IPS DF 6.9 (cell line): ENCODE data around the gene SLC4A1.

Source experiments
- DNase-seq: peaks from one replicate; pipeline ENCODE4 v3.0.0-alpha.2; 2013; ENCODE audit warnings: low read depth, low spot score
- H3K27ac ChIP-seq: one replicate; pipeline ENCODE4 v1.5.1; 2013; ENCODE audit warnings: low read length, control low read depth
- H3K27me3 ChIP-seq: 2 replicates; pipeline ENCODE4 v1.6.1; 2013; ENCODE audit warnings: mild to moderate bottlenecking, low read length; ENCODE audit not compliant: control insufficient read depth, insufficient read depth
- H3K36me3 ChIP-seq: 2 replicates; pipeline ENCODE4 v1.6.1; 2013; ENCODE audit warnings: low read length; ENCODE audit not compliant: control insufficient read depth, insufficient read depth
- H3K4me1 ChIP-seq: 2 replicates; pipeline ENCODE4 v1.6.1; 2013; ENCODE audit warnings: low read length; ENCODE audit not compliant: control insufficient read depth, insufficient read depth
- H3K4me3 ChIP-seq: 2 replicates; pipeline ENCODE4 v1.5.1; 2013; ENCODE audit warnings: mild to moderate bottlenecking, low read length
- H3K9me3 ChIP-seq: 2 replicates; pipeline ENCODE4 v1.6.1; 2013; ENCODE audit warnings: low read length, inconsistent platforms; ENCODE audit not compliant: control insufficient read depth, insufficient read depth
- WGBS: extraction: QIAGEN DNeasy Blood & Tissue Kit; methylation state at CpG from one replicate; pipeline ENCODE4 v1.1.7; 2013; ENCODE audit warnings: mixed read lengths, missing lambda C conversion rate; ENCODE audit not compliant: insufficient read length, insufficient coverage; 5-methylcytosine and 5-hydroxymethylcytosine counted together

Gene SLC4A1

DNA sequence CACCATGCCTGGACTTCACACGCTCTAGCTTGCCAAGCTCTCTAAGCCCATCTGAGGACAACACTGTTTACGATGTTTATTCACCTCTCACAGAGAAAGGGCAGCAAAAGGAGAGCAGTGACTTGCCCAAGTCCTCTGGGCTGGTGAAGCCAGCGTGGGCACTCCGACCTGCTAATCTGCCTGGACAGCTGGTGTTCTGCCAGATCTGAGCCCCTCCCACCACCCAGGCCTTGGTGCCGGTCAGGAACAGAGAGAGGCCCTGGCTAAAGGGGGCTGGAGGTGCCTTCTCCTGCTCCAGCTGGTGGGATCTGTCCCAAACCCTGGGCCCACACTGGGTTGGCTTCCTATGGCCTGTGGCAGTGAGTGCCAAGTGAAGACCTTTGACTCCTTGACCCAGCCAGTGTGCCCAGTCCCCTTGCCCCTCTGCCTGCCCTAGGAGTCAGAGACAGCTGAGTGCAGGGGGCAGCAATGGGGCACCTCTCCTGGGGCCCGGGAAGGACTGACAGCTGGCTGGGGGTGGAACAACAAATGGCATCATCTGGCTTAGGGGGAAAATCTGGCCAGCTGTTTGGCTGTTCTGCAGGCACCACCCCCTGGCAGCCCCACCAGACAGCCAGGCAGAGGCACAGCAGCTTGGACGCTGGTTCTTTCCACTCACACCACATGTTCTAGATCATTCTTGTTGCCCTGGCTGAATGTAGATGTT lies 1.8 kb upstream of the SLC4A1 start:
- no peak overlapping the region for H3K27ac ChIP-seq

DNA sequence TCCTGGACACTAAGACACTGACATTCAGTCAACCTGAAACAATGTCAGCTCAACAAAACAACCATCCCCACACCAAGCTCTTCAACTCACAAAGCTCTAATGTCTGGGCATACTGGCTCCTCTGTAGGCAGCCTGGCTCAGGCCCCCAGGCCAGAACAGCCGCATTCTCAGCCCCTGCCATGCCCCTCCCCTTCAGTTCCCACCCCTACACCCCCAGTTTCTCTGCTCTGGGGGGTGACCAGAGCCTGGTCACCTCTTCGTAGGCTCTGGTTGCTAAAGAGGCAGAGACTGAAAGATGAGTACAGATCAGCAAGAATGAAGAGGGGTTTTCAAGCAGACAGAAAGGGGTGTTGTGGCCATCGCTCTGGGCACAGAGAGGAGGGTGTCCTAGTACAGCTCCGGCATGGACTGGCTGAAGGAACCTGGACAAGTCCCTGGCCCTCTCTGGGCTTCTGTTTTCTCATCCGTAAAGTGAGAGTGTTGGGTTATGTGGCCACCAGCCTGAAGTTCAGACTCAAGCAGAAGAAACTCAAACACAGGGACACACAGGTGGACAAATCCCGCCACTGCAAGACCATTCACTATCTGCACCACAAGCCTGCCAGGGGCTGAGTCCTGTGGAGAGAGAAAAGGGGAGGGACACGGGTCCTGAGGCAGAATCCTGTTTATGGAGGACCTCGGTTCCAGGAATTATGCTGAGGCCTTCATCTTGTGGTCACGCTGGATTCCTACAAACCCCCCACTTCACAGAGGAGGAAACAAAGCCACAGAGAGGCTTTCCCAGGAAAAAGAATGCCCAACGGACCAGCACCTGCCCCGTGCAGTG lies 987 bp upstream of the SLC4A1 start:
- Histone ChIP-seq H3K27ac (no peak overlapping the region), H3K27me3 (no peaks in the 10 kb centered on the region), H3K4me1 (peaks cover 1% of the 10 kb centered on the region; the same call in 1 of the 2 replicates), H3K9me3 (no peaks in the 10 kb centered on the region), H3K4me3 (no peak overlapping the region), H3K36me3 (no peaks in the 10 kb centered on the region)
- DNase-seq = no peak
- no CpG with 5 or more reads among the region's 11 CpGs for WGBS

More for the DNA sequence above, 1.8 kb upstream of the SLC4A1 start:
- H3K9me3 ChIP-seq = no peaks in the 10 kb centered on the region
- no CpG with 5 or more reads among the region's 7 CpGs for WGBS
- H3K4me1 ChIP-seq = peaks cover 2% of the 10 kb centered on the region; the same call in 1 of the 2 replicates
- DNase-seq = no peak
- no peaks in the 10 kb centered on the region for H3K36me3 ChIP-seq
- H3K27me3 ChIP-seq = no peaks in the 10 kb centered on the region
- no peak overlapping the region for H3K4me3 ChIP-seq

DNA sequence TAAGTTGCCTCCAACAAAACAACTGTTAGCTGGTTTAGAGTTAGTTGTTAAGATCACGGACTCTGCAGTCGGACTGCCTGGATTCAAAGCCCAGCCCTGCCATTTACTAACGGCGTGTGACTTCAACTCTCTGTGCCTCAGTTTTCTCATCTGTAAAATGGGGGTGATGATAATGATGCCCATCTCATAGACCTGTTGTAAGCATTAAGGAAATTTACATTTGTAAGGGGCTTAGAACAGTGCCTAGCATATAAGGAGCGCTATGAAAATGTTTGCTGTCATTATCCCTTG lies 825 bp downstream of the SLC4A1 start:
- H3K36me3 ChIP-seq = no peaks in the 10 kb centered on the region
- H3K9me3 ChIP-seq = no peaks in the 10 kb centered on the region
- H3K27me3 ChIP-seq = no peaks in the 10 kb centered on the region
- DNase-seq = no peak
- no peaks in the 10 kb centered on the region for H3K4me1 ChIP-seq
- no peak overlapping the region for H3K4me3 ChIP-seq
- no peak overlapping the region for H3K27ac ChIP-seq
- WGBS = no CpG with 5 or more reads among the region's 5 CpGs

DNA sequence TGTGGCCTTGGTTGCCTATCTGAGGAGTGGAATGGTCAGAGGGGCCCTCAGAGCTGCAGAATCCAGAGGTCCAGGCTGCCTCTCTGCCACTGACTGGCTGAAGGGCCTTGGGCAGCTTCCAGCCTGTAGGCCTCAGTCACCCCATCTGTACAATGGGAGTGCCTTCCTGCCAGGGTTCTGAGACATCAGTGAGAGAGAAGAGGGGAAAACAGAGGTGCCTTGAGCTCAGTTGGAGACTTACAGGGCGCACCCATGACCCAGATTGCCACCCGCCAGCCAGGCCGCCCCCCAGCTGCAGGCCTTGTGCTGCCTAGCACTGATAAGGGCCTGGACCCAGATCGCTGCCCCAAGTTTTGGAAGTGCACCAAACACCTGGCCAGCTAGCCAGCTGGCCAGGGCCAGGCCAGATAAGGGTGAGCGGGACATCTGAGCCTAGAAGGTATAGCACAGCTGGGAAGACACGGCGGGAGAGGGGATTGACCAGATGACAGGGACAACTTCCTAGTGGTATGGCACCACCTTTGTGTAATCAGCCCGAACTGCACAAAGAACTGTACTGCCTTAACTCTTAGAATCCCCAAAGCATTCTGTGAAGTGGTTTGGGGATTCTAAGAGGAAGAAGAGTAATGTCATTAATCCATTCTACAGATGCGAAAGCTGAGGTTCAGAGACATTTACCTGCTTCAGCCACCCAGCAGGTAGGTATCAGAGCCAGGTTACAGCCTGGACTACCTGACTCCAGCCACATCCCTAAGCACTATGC lies 1.4 kb downstream of the SLC4A1 start:
- Histone ChIP-seq H3K9me3 (no peaks in the 10 kb centered on the region), H3K4me3 (no peak overlapping the region), H3K36me3 (no peaks in the 10 kb centered on the region), H3K27ac (no peak overlapping the region), H3K4me1 (no peaks in the 10 kb centered on the region), H3K27me3 (no peaks in the 10 kb centered on the region)
- no CpG with 5 or more reads among the region's 9 CpGs for WGBS
- DNase-seq = no peak

DNA sequence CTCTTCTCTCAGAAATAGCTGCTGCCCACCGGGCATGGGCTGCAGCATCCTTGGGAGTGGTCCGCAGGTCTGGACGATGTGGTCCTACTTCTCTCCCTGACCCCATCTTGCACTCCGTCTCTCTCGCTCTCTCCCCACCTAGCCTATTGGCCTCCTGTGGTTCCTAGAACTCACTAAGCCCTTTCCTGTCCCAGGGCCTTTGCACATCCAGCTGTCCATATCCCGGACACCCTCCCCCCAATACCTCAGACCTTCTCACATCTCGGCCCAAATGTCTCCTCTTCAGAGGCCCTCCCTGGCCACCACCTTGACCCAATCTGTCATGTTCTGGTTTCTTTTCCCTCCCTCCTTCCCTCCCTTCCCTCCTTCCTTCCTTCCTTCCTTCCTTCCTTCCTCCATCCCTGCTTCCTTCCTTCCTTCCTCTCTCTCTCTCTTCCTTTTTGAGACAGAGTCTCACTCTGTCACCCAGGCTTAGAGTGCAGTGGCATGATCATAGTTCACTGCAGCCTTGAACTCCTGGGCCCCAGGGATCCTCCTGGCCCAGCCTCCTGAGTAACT lies 4.5 kb downstream of the SLC4A1 start:
- H3K27ac ChIP-seq = no peak overlapping the region
- H3K27me3 ChIP-seq = no peaks in the 10 kb centered on the region
- no CpG with 5 or more reads among the region's 7 CpGs for WGBS
- no peaks in the 10 kb centered on the region; the same call in 1 of the 2 replicates for H3K4me1 ChIP-seq
- DNase-seq = no peak
- no peaks in the 10 kb centered on the region for H3K9me3 ChIP-seq
- no peaks in the 10 kb centered on the region for H3K36me3 ChIP-seq
- H3K4me3 ChIP-seq = no peak overlapping the region

DNA sequence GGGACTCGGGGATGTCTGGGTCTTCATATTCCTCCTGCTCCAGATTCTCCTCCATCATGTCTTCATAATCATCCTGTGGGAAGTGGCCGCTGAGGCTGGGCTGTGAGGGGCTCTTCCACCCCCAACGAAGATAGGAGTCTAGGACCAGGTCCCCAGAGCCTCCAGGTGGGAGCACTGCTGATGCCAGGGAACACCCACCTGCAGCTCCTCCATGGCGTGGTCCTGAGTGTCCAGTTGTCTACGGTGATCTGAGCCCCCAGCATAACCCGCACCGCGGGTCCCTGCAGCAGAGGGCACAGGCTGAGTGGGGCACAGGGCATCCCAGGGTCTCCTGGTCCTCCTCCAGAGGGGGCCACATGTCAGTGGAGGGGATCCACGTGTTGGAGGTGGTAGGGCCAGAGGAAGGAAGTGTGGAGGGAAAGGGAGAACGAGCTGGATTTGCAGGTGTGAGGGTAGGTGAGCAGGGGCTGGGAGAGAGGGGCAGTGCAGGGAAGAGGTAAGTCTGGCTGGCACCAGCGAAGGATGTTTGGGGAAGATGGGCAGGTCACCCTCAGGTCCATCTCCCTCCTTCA lies 5.2 kb downstream of the SLC4A1 start:
- H3K36me3 ChIP-seq = no peaks in the 10 kb centered on the region
- no peaks in the 10 kb centered on the region for H3K9me3 ChIP-seq
- H3K27ac ChIP-seq = no peak overlapping the region
- no peak for DNase-seq
- no peaks in the 10 kb centered on the region; the same call in 1 of the 2 replicates for H3K4me1 ChIP-seq
- no CpG with 5 or more reads among the region's 11 CpGs for WGBS
- no peaks in the 10 kb centered on the region for H3K27me3 ChIP-seq
- H3K4me3 ChIP-seq = no peak overlapping the region

DNA sequence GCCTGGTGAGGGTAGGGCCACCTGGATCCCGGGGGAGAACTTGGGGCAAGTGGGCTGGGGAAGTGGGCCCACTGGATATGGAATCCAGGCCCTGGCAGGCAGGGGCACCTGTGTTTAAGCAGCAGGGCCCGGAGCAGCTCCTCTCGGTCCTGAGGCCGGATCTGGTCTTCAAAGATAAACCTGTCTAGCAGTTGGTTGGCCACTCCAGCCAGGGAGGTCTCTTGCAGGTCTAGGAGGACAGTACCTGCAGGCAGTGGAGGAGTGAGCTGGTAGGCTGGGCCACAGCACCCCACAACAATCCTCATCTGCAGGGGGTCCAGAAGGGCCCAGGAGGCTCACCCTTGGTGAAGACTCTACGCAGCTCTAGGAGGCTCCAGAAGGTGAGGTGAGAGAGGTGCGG lies 7.6 kb downstream of the SLC4A1 start:
- Histone ChIP-seq H3K27ac (no peak overlapping the region), H3K36me3 (no peaks in the 10 kb centered on the region), H3K4me3 (no peak overlapping the region), H3K9me3 (no peaks in the 10 kb centered on the region), H3K4me1 (no peaks in the 10 kb centered on the region; the same call in 1 of the 2 replicates), H3K27me3 (no peaks in the 10 kb centered on the region)
- DNase-seq = no peak
- WGBS = no CpG with 5 or more reads among the region's 6 CpGs

DNA sequence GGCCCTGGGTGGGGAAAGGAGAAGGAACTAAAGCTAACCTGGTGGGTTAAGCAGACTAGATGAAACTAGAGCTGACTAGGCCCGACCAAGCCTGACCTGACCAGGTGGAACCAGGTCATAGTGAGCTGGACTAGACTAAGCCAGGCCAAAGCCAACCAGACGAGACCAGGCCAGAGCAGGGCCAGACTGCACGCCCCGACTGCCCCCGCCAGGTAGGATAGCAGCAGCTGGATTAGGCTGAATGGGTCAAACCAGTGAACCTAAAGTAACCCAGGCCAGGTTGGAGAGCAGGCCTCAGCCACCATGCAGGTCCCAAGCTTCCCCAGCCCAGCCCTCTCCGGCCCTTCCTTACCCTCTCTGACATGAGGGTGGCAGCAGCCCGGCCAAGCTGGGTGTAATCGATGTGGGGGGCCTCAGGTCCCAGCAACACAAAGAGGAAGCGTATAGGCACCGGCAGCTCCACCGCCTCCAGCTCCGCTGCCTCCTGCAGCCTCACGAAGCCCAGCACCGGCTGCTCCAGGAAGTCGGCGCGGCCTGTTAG lies 9.1 kb downstream of the SLC4A1 start:
- DNase-seq = no peak
- Histone ChIP-seq H3K4me1 (no peaks in the 10 kb centered on the region; the same call in 1 of the 2 replicates), H3K27ac (no peak overlapping the region), H3K36me3 (no peaks in the 10 kb centered on the region), H3K4me3 (no peak overlapping the region), H3K27me3 (no peaks in the 10 kb centered on the region), H3K9me3 (no peaks in the 10 kb centered on the region)
- no CpG with 5 or more reads among the region's 17 CpGs for WGBS

DNA sequence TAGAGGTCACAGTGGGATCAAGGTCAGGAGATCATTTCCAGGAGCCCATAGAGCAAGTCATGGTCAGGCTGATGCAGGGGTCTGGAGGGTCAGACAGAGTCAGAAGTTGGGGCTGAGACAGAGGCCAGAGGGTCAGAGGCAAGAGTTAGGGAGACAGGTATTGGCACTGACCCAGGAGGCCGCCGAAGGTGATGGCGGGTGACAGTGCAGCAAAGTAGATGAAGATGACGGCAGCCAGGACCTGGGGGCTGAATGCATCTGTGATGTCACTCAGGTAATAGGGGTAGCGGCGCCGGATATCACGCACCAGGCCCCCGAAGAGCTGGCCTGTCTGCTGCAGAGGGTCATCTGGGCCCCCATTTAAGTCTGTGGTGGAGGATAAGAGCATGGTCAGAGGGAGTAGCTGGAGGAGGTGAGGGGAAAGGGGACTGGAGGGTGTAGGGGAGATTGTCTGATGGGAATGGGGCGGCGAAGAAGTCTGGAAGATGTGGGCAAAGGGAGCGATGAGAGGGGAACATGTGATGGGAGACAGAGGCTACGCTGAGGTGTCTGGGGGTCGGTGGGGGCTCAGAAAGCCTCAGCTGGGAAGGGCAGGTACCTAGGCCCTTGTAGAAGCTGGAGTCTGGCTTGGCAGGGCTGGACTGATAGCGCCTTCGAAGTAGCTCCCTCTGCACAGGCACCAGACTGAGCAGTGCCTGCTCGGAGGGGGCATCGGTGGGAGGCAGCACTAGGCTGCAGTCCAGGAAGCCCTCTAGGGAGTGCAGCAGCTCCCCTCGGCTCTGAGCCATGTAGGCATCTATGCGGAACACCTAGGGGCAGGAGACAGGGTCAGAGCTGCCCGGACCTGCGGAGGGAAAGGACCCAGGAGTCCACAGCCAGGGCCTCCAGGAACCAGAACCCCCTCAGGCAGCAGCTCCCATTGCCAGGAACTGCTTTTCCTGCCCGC lies 9.8 kb downstream of the SLC4A1 start:
- H3K4me1 ChIP-seq = no peaks in the 10 kb centered on the region; the same call in 1 of the 2 replicates
- no peaks in the 10 kb centered on the region for H3K27me3 ChIP-seq
- no CpG with 5 or more reads among the region's 23 CpGs for WGBS
- no peak overlapping the region for H3K27ac ChIP-seq
- no peaks in the 10 kb centered on the region for H3K36me3 ChIP-seq
- H3K9me3 ChIP-seq = no peaks in the 10 kb centered on the region
- DNase-seq = no peak
- H3K4me3 ChIP-seq = no peak overlapping the region
